ENCODE results near the gene MRNIP.

- TF ChIP-seq POLR2A (IDR thresholded peaks at IDR 0.05), result no peak
- no peak for TF ChIP-seq CTCF (IDR thresholded peaks at IDR 0.05)
These were observed 63.4 kb downstream of the MRNIP start for GRCh38 chr5:179795049-179795862.

All from gastroesophageal sphincter (tissue), 3 donors.